AG09319 (cell line): ENCODE measurements around the gene PROCA1.
A peak's percentile ranks its signal among the peaks of the same experiment; 100 is the strongest.

ENCODE experiments used
- DNase-seq: peaks from one replicate; pipeline ENCODE4 v3.0.0-alpha.2; 2010; ENCODE audit warnings: low read depth; ENCODE audit errors: extremely low read depth
- TF ChIP-seq, protein P1 (sequence below): IDR thresholded peaks from 2 replicates; pipeline ENCODE4 v1.5.1; 2011; ENCODE audit warnings: low read depth, mild to moderate bottlenecking, inconsistent platforms, low read length, moderate library complexity

PROCA1 gene

GRCh38 chr17:28751600-28752366 is 40.1 kb upstream of the PROCA1 start:
- no peak for DNase-seq
- TF ChIP-seq, protein P1, sequence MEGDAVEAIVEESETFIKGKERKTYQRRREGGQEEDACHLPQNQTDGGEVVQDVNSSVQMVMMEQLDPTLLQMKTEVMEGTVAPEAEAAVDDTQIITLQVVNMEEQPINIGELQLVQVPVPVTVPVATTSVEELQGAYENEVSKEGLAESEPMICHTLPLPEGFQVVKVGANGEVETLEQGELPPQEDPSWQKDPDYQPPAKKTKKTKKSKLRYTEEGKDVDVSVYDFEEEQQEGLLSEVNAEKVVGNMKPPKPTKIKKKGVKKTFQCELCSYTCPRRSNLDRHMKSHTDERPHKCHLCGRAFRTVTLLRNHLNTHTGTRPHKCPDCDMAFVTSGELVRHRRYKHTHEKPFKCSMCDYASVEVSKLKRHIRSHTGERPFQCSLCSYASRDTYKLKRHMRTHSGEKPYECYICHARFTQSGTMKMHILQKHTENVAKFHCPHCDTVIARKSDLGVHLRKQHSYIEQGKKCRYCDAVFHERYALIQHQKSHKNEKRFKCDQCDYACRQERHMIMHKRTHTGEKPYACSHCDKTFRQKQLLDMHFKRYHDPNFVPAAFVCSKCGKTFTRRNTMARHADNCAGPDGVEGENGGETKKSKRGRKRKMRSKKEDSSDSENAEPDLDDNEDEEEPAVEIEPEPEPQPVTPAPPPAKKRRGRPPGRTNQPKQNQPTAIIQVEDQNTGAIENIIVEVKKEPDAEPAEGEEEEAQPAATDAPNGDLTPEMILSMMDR: no peak

- DNase-seq: peak; percentile 81
- TF ChIP-seq, protein P1: no peak; the same call in none of the 2 replicates
These were observed 38.7 kb upstream of the PROCA1 start for GRCh38 chr17:28750178-28751047.

GRCh38 chr17:28749516-28750177 is 38.0 kb upstream of the PROCA1 start:
- TF ChIP-seq, protein P1: no peak

DNA sequence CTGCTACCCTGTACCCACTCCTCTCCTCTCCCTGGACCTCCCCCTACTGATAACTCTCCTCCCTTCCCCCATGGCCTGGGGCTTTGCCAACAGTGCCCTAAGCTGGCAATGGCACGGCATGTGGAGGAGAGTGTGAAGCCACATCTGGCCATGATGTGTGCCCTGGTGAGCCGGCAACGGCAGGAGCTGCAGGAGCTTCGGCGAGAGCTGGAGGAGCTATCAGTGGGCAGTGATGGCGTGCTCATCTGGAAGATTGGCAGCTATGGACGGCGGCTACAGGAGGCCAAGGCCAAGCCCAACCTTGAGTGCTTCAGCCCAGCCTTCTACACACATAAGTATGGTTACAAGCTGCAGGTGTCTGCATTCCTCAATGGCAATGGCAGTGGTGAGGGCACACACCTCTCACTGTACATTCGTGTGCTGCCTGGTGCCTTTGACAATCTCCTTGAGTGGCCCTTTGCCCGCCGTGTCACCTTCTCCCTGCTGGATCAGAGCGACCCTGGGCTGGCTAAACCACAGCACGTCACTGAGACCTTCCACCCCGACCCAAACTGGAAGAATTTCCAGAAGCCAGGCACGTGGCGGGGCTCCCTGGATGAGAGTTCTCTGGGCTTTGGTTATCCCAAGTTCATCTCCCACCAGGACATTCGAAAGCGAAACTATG is 37.3 kb upstream of the PROCA1 start:
- DNase-seq: no peak
- TF ChIP-seq, protein P1: no peak

More at GRCh38 chr17:28749516-28750177, 38.0 kb upstream of the PROCA1 start:
- DNase-seq: no peak

DNA sequence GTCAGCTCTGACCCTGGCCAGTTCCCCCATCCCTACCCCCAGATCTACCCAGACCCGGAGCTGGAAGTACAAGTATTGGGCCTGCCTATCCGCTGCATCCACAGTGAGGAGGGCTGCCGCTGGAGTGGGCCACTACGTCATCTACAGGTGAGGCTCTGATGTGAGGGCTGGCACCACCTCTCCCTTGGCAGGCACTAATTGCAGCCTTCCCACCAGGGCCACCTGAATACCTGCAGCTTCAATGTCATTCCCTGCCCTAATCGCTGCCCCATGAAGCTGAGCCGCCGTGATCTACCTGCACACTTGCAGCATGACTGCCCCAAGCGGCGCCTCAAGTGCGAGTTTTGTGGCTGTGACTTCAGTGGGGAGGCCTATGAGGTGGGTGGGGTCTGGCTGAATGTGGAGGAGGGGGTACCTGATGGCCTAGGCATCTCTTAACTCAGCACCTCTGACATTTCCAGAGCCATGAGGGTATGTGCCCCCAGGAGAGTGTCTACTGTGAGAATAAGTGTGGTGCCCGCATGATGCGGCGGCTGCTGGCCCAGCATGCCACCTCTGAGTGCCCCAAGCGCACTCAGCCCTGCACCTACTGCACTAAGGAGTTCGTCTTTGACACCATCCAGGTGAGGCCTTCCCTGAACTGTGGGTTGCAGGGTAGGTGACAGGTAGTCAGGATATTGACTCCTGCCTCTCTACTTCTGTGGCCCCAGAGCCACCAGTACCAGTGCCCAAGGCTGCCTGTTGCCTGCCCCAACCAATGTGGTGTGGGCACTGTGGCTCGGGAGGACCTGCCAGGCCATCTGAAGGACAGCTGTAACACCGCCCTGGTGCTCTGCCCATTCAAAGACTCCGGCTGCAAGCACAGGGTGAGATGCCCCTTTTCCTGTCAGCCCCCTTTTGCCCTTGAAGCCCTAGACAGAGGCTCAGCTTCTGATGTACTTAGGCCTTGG is 36.4 kb upstream of the PROCA1 start:
- TF ChIP-seq, protein P1: no peak
- DNase-seq: no peak

- DNase-seq: no peak
- TF ChIP-seq, protein P1: no peak
These were observed 35.5 kb upstream of the PROCA1 start for GRCh38 chr17:28747051-28747691.
